Measurements from ENCODE around the gene SARDH.

Gene SARDH

GRCh38 chr9:133741716-133742115, 3.6 kb upstream of the SARDH start:
- TF ChIP-seq CTCF (IDR thresholded peaks at IDR 0.05; ENCODE audit: borderline replicate concordance, extremely low read depth, low read length, poor library complexity, severe bottlenecking), result no peak
- no peak for TF ChIP-seq EZH2 (IDR thresholded peaks at IDR 0.05; ENCODE audit: borderline replicate concordance, low read depth, low read length, severe bottlenecking)
- ATAC-seq (ENCODE audit: insufficient read depth, low read depth), result no peak
- Histone ChIP-seq H3K9ac (ENCODE audit: low read depth, low read length) (no peak overlapping the region), H3K4me3 (ENCODE audit: low read depth in 1 of 2, low read length in 2 of 2) (no peak overlapping the region), H3K4me2 (ENCODE audit: insufficient read depth, low read length) (no peak overlapping the region), H3K4me1 (ENCODE audit: insufficient read depth, low read length) (no peaks in the 10 kb centered on the region), H3K27ac (ENCODE audit: low read length) (no peak overlapping the region), H3K79me2 (ENCODE audit: insufficient read depth, low read length) (no peaks in the 10 kb centered on the region), H4K20me1 (ENCODE audit: insufficient read depth, low read length) (peaks cover 5% of the 10 kb centered on the region), H2AFZ (ENCODE audit: low read depth, low read length) (no peak overlapping the region), H3K9me3 (ENCODE audit: insufficient read depth, low read length, severe bottlenecking) (no peaks in the 10 kb centered on the region), H3K36me3 (ENCODE audit: insufficient read depth, low read length) (no peaks in the 10 kb centered on the region), H3K27me3 (ENCODE audit: insufficient read depth, low read length, poor library complexity) (no peaks in the 10 kb centered on the region)
- DNase-seq, result no peak

- no peaks in the 10 kb centered on the region for H3K9me3 ChIP-seq (ENCODE audit: insufficient read depth, low read length, severe bottlenecking)
These were observed 2.8 kb upstream of the SARDH start for GRCh38 chr9:133740911-133741310.

GRCh38 chr9:133739408-133740280, 1.5 kb upstream of the SARDH start:
- Histone ChIP-seq H2AFZ (ENCODE audit: low read depth, low read length) (no peak overlapping the region), H3K27me3 (ENCODE audit: insufficient read depth, low read length, poor library complexity) (no peaks in the 10 kb centered on the region)
- ATAC-seq (ENCODE audit: insufficient read depth, low read depth), result no peak

More at GRCh38 chr9:133740911-133741310, 2.8 kb upstream of the SARDH start:
- H3K9ac ChIP-seq (ENCODE audit: low read depth, low read length), result no peak overlapping the region
- no peak overlapping the region for H3K4me2 ChIP-seq (ENCODE audit: insufficient read depth, low read length)
- no peaks in the 10 kb centered on the region for H3K36me3 ChIP-seq (ENCODE audit: insufficient read depth, low read length)
- no peaks in the 10 kb centered on the region for H3K27me3 ChIP-seq (ENCODE audit: insufficient read depth, low read length, poor library complexity)
- no peak overlapping the region for H3K4me3 ChIP-seq (ENCODE audit: low read depth in 1 of 2, low read length in 2 of 2)
- TF ChIP-seq CTCF (IDR thresholded peaks at IDR 0.05; ENCODE audit: borderline replicate concordance, extremely low read depth, low read length, poor library complexity, severe bottlenecking), result no peak
- TF ChIP-seq EZH2 (IDR thresholded peaks at IDR 0.05; ENCODE audit: borderline replicate concordance, low read depth, low read length, severe bottlenecking), result no peak
- DNase-seq (no peak), ATAC-seq (ENCODE audit: insufficient read depth, low read depth) (no peak)
- no peaks in the 10 kb centered on the region for H3K79me2 ChIP-seq (ENCODE audit: insufficient read depth, low read length)
- no peak overlapping the region for H2AFZ ChIP-seq (ENCODE audit: low read depth, low read length)
- H4K20me1 ChIP-seq (ENCODE audit: insufficient read depth, low read length), result peaks cover 5% of the 10 kb centered on the region
- no peaks in the 10 kb centered on the region for H3K4me1 ChIP-seq (ENCODE audit: insufficient read depth, low read length)
- H3K27ac ChIP-seq (ENCODE audit: low read length), result no peak overlapping the region

More at GRCh38 chr9:133739408-133740280, 1.5 kb upstream of the SARDH start:
- H3K9ac ChIP-seq (ENCODE audit: low read depth, low read length), result no peak overlapping the region
- no peaks in the 10 kb centered on the region for H3K79me2 ChIP-seq (ENCODE audit: insufficient read depth, low read length)
- no peak for DNase-seq
- no peak overlapping the region for H3K4me3 ChIP-seq (ENCODE audit: low read depth in 1 of 2, low read length in 2 of 2)
- peaks cover 5% of the 10 kb centered on the region for H4K20me1 ChIP-seq (ENCODE audit: insufficient read depth, low read length)
- TF ChIP-seq CTCF (IDR thresholded peaks at IDR 0.05; ENCODE audit: borderline replicate concordance, extremely low read depth, low read length, poor library complexity, severe bottlenecking), result no peak
- no peak for TF ChIP-seq EZH2 (IDR thresholded peaks at IDR 0.05; ENCODE audit: borderline replicate concordance, low read depth, low read length, severe bottlenecking)
- H3K36me3 ChIP-seq (ENCODE audit: insufficient read depth, low read length), result no peaks in the 10 kb centered on the region
- no peaks in the 10 kb centered on the region for H3K9me3 ChIP-seq (ENCODE audit: insufficient read depth, low read length, severe bottlenecking)
- no peak overlapping the region for H3K4me2 ChIP-seq (ENCODE audit: insufficient read depth, low read length)
- no peak overlapping the region for H3K27ac ChIP-seq (ENCODE audit: low read length)
- peaks cover 8% of the 10 kb centered on the region for H3K4me1 ChIP-seq (ENCODE audit: insufficient read depth, low read length)
